Rectal smooth muscle tissue (tissue), 1 donor: ENCODE data around the gene PLCB4.

ENCODE experiments used
- H3K27ac ChIP-seq: one replicate; pipeline ENCODE4 v1.7.0; 2013; ENCODE audit warnings: low read depth, low read length, inconsistent platforms
- H3K27me3 ChIP-seq: one replicate; pipeline ENCODE4 v1.7.0; 2013; ENCODE audit warnings: low read length; ENCODE audit not compliant: control insufficient read depth, insufficient read depth
- H3K36me3 ChIP-seq: one replicate; pipeline ENCODE4 v1.7.0; 2013; ENCODE audit warnings: low read length; ENCODE audit not compliant: control insufficient read depth, insufficient read depth
- H3K4me1 ChIP-seq: one replicate; pipeline ENCODE4 v1.7.0; 2013; ENCODE audit warnings: low read length; ENCODE audit not compliant: control insufficient read depth, insufficient read depth
- H3K4me3 ChIP-seq: one replicate; pipeline ENCODE4 v1.7.0; 2013; ENCODE audit warnings: low read length
- H3K9ac ChIP-seq: one replicate; pipeline ENCODE4 v1.7.0; 2013; ENCODE audit warnings: low read length

PLCB4 gene

DNA sequence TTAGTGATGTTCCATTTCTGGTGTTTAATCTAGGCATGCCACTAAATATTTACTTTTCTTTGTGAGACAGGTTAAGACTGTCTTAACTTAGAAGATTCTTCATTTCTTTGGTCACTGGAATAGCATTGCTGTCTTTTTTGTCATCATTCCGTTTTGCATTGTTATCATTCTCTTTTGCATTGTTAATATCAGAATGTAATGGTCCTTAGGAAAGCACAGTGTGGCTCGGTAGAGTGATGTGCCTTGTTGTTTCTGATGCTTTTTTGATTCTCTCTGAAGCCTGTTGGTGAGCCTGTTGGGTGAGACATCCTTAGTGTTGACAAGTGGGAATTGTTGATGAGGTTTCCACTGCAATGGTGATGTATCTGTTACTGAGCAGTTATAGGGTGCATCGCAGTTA lies 23.2 kb downstream of the PLCB4 start:
- no peak overlapping the region for H3K9ac ChIP-seq
- no peak overlapping the region for H3K4me3 ChIP-seq
- H3K27ac ChIP-seq, result no peak overlapping the region
- H3K36me3 ChIP-seq, result no peaks in the 10 kb centered on the region
- no peaks in the 10 kb centered on the region for H3K4me1 ChIP-seq
- H3K27me3 ChIP-seq, result no peaks in the 10 kb centered on the region

DNA sequence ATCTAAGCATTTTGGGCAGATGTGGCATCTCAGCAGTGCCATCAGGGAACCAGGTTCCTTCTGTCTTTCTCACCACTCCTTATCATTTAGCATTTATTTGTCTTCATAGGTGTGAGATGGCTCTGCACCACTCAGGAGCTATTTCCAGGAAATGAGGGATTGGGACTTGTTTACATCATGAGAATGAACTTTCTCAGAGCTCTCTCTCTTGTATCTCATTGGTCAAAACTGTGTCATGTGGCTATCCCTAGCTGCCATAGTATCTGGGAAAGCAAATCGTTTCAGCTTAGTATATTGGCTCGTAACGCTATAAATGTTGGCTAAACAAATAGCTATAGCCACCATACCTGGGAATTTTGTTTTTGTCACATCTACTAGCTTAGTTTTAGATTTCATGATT lies 23.8 kb downstream of the PLCB4 start:
- Histone ChIP-seq H3K36me3 (no peaks in the 10 kb centered on the region), H3K9ac (no peak overlapping the region), H3K27ac (no peak overlapping the region), H3K4me3 (no peak overlapping the region), H3K4me1 (no peaks in the 10 kb centered on the region), H3K27me3 (no peaks in the 10 kb centered on the region)

DNA sequence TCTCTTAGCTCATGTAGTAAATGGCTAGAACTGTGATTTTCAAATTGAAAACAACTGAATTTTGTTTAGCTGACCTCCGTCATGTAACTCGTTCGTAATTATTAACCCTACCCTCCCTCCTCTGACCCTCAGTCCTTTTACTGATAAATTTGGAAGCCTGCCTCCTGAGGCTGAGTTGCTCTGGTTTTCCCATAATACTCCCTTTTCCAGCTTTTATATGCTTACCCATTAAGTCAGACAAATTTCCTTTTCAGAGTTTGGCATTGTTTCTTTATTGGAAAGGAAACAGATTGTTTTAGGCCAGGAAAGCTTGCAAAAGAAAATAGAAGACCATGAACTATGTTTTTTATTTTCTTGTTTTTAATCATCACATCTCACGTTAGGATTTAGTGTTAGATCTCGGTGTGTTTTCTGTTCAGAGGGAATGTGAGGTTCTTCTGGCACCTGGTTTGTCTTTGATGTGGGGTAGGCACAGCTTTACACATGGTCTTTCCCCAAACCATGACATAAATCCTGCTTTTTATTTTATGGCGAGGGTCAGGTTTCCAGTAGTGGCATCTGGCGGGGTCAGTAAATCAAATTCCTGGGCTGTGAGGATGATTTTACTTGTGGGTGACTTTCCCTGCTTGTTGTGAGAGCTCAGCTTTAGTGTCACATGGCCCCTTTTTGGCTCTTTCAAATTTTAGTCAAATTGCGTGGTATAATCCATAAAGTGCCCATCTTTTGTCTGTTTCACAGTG lies 24.5 kb downstream of the PLCB4 start:
- no peak overlapping the region for H3K4me3 ChIP-seq
- H3K27me3 ChIP-seq, result no peaks in the 10 kb centered on the region
- H3K36me3 ChIP-seq, result no peaks in the 10 kb centered on the region
- no peaks in the 10 kb centered on the region for H3K4me1 ChIP-seq
- no peak overlapping the region for H3K9ac ChIP-seq
- H3K27ac ChIP-seq, result no peak overlapping the region

DNA sequence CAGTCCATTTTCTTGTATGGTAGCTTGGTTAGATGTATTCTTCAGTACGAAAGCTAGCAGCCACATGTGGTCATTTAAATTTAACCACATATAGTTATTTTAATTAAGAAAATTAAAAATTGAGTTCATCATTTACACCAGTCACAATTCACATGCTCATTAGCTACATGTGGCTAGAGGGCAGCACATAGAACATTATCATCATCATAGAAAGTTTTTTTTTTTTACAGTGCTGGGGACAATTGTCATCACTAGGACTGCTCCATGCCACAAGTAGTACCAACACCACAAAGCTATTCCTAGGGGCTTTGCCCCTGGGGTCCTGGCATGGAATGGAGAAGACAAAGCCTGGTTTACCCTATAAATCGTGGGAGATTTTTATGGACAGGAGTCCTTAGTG lies 30.5 kb downstream of the PLCB4 start:
- Histone ChIP-seq H3K36me3 (no peaks in the 10 kb centered on the region), H3K4me1 (no peaks in the 10 kb centered on the region)

DNA sequence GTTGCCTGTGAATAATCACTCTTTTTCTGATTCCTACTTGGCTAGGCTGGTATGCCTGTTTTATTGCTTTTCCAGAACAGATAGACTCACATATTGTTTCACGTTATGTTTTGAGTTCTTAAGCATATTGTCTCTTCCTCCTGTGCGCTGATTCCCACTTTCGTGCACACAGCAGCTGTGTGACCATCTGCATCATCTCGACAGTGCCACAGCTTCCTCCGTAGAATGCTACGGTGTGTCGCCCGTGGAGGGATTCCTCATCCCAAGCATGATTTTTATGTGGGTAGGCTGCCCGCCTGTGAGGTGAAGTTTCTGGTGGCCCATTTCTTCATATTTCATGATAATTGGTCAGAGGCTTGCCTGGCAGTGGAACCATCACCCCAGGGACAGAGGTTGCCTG lies 31.8 kb downstream of the PLCB4 start:
- H3K36me3 ChIP-seq, result no peaks in the 10 kb centered on the region
- no peaks in the 10 kb centered on the region for H3K4me1 ChIP-seq
- no peak overlapping the region for H3K4me3 ChIP-seq
- no peak overlapping the region for H3K27ac ChIP-seq
- no peaks in the 10 kb centered on the region for H3K27me3 ChIP-seq
- no peak overlapping the region for H3K9ac ChIP-seq

More for the DNA sequence above, 30.5 kb downstream of the PLCB4 start:
- Histone ChIP-seq H3K27me3 (no peaks in the 10 kb centered on the region), H3K27ac (no peak overlapping the region), H3K4me3 (no peak overlapping the region), H3K9ac (no peak overlapping the region)

DNA sequence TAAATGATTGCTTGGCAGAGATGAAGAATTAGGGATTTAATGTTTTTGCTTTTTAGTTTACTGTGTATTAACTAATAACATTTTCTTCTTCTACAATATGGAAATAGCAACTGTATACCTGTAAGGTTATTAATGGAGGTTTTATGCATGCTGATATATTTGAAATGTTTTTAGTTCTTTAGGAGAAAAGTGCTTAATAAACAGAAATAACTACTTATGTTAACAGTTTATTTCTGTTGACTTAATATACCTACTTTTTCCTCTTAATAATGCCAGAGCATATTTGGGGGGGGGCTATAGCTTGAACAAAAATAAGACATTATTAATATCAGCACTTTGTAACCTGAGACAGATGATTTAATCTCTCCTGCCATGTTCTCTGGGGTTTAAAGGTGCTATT lies 33.6 kb downstream of the PLCB4 start:
- Histone ChIP-seq H3K36me3 (no peaks in the 10 kb centered on the region), H3K9ac (no peak overlapping the region), H3K27me3 (no peaks in the 10 kb centered on the region), H3K4me1 (no peaks in the 10 kb centered on the region), H3K4me3 (no peak overlapping the region), H3K27ac (no peak overlapping the region)

DNA sequence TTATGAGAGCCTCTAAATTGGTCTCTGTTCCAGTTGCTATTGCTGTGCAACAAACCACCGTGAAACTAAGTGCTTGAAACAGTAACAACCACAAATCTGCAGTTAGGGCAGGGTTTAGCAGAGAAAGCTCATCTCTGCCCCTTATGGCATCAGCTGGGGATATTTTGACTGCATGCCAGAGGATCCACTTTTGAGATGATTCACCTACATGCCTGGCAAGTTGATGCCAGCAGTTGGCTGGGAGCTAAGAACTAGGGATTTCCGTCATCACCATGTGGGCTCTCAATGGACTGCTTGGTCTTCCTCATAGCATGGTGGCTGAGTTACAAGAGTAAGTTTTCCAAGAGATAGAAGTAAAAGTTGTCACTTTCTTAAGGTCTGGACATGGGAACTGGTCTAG lies 35.1 kb downstream of the PLCB4 start:
- Histone ChIP-seq H3K9ac (no peak overlapping the region), H3K27me3 (no peaks in the 10 kb centered on the region), H3K4me3 (no peak overlapping the region), H3K4me1 (no peaks in the 10 kb centered on the region), H3K27ac (no peak overlapping the region), H3K36me3 (no peaks in the 10 kb centered on the region)

DNA sequence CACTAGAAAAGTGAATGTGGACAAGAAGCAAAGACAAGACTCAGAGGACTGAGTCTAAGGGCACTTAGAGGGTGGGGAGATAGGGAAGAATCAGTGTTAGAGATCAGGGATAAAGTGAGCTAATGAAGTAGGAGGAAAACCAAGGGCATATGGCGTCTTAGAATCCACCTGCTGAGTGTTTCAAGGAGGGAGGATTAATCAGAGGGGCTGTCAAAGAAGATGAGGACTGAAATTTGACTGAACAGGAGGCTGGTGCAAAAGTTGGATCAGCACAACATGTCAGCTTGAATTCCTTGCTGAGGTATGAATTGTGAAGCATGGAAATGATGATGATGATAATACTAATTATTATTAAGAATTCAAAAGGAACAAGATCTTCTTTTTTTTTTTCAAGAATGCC lies 39.4 kb downstream of the PLCB4 start:
- Histone ChIP-seq H3K4me1 (peaks cover 15% of the 10 kb centered on the region), H3K36me3 (no peaks in the 10 kb centered on the region), H3K27me3 (no peaks in the 10 kb centered on the region), H3K27ac (no peak overlapping the region), H3K4me3 (no peak overlapping the region), H3K9ac (no peak overlapping the region)

DNA sequence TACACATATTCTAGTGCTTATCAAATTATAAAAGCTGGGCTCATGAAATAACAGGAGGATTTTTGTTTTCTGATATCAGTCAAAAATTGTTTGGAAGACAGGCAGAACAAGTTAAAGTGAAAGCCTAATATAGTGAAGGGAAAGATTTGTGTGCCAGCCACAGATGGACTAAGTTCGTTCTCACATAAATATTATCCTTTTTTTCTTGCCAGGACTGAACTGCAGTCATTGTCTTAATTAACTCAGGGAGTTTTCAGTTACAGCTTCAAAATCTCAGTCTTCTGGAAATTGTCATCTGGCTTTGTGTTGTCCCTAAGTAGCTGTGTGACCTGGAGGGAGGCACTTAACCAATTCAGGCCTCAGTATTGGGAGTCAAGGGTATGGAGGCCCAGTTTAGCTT lies 40.7 kb downstream of the PLCB4 start:
- no peak overlapping the region for H3K27ac ChIP-seq
- H3K27me3 ChIP-seq, result no peaks in the 10 kb centered on the region
- no peak overlapping the region for H3K9ac ChIP-seq
- H3K36me3 ChIP-seq, result no peaks in the 10 kb centered on the region
- H3K4me3 ChIP-seq, result no peak overlapping the region
- H3K4me1 ChIP-seq, result peaks cover 15% of the 10 kb centered on the region

DNA sequence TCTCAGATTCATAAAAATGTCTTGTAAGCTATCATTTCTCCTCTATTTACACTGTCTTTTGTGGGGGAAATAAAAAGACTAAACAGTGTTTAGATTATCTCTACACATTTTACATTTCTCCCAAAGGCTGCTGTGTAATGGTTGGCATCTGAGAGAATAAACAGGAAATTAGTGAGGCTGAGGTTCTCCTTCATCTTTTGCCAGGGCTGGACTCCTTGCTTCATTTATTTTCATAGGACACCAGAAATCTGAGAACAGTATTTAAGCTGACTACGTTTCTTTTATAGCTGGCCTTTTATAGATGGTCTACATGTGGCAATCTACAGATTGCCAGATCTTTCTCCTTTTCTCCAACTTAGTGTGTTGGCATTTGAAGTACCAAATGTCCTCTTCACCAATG lies 41.5 kb downstream of the PLCB4 start:
- Histone ChIP-seq H3K27ac (no peak overlapping the region), H3K36me3 (no peaks in the 10 kb centered on the region)

DNA sequence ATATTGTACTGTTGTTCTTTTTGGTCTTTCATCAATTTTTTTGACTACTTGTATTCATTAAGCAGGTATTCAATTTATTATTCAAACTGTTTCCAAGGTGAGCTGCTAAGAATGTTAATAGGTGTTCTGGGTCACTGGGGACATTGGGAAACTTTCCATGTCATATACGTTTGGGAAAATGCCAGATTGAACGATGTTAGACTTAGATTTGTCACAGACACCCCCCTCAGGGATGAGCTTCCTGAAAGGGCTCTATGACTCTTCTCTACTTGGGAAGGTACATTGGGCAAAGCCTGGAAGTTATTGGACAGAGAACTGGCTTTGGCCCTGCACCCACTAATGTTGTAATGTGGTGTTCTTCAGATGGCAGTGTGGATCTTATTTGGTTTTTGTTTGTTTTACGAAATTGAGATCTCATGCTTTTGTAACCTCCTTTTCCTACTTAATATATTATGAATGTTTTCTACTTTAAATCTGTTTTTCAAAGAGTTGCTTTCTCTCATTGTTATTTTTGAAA lies 42.1 kb downstream of the PLCB4 start:
- H3K27ac ChIP-seq, result no peak overlapping the region
- H3K36me3 ChIP-seq, result no peaks in the 10 kb centered on the region
- peaks cover 15% of the 10 kb centered on the region for H3K4me1 ChIP-seq
- no peak overlapping the region for H3K4me3 ChIP-seq
- H3K9ac ChIP-seq, result no peak overlapping the region
- H3K27me3 ChIP-seq, result no peaks in the 10 kb centered on the region

More for the DNA sequence above, 41.5 kb downstream of the PLCB4 start:
- no peaks in the 10 kb centered on the region for H3K27me3 ChIP-seq
- peaks cover 15% of the 10 kb centered on the region for H3K4me1 ChIP-seq
- H3K9ac ChIP-seq, result no peak overlapping the region
- no peak overlapping the region for H3K4me3 ChIP-seq

DNA sequence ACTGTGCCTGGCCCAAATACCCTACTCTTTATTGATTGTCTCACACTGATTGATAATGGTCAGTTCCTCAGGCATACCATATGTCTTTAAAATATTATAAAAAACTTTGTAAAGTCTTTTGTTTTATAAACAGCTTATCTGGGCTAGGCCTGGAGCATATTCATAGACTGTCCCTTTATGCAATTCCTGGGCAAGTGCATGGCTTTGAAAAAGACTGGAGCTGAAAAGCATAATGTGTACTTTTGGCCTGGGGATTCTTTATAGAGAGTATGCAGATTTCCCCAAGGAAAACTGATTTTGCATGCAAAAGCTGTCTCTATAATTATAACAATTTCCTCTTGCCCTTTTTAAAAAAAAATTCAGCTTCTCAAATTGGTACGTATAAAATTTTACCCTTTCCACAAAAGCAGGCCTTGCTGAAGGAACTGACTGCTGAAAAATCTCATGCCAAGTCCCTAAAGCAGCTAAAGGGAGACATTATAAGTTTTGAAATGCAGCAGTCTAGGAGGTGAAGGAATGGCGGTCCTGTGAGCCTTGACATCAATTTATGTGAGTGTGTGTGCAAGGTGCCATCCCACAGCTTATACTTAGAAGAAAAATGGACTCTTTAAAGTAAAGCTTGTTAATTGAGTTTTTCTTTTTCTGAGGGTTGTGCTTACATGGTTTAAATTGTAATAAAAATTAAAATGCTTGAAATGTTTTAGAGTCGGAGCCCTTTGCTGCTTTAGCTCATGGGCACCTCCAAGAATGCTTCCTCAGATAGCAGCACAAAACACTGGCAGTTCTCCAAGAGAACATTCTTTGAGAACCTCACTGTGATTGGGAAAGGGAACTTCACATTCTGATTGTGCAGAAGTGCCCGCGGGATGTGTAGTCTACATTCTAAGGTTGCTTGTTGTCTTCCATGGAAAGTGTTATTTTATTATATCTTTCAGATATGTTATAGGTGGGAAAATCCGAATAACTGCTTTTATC lies 43.9 kb downstream of the PLCB4 start:
- Histone ChIP-seq H3K4me3 (no peak overlapping the region), H3K4me1 (peaks cover 15% of the 10 kb centered on the region), H3K27ac (no peak overlapping the region), H3K9ac (no peak overlapping the region), H3K27me3 (no peaks in the 10 kb centered on the region), H3K36me3 (no peaks in the 10 kb centered on the region)
